ENCODE measurements around the gene RAB36.

RAB36 gene

DNA sequence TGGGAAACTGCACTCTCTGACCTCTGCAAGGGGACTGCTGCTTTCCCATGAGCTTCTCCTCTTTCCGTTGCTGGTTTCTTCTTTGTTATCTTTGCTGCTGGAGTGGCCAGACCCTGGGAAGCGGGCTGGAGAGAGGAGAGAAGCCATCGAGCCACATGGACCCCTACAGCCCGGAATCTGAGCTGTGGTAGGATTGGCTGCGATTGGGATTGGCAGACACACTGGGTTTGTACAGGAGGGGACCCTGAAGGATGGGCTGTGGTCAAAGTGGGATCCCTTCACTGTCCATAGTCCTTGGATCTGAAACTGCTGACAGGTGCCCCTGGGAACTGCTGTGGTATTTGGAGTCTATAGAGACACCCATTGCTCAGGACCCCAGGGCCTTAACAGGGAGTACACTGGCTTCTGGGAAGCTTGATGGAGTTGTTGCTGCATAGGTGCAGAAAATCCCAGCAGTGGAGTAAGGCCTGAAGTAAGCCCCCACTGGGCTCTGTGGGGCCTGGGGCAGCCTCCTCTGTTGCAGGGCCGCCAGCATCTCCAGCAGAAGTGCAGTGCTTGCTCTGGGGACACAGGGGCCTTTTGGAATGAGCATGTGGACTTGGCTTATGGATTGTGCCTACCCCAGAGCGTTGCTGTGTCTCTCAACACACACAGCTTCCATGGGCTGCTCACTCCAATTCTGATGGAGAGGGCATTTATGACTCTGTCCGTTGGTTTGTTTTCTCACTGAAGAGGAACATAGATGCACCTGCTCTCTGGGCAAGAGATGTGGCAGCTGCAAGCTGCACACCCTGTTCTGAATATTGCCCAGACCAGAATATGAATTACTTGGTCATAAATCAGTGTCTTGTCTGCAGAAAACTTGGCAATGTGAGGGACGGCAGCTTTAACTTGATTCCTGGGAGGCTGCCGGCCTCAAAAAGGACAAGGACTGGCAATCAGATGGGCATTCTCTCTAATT is 67.1 kb downstream of the RAB36 start:
- no peak for DNase-seq (ENCODE audit: low read depth)

GRCh38 chr22:23213022-23213555 is 67.8 kb downstream of the RAB36 start:
- no peak for DNase-seq (ENCODE audit: low read depth)
- no peak overlapping the region for H3K4me3 ChIP-seq (ENCODE audit: low read length)
- TF ChIP-seq, protein P1, sequence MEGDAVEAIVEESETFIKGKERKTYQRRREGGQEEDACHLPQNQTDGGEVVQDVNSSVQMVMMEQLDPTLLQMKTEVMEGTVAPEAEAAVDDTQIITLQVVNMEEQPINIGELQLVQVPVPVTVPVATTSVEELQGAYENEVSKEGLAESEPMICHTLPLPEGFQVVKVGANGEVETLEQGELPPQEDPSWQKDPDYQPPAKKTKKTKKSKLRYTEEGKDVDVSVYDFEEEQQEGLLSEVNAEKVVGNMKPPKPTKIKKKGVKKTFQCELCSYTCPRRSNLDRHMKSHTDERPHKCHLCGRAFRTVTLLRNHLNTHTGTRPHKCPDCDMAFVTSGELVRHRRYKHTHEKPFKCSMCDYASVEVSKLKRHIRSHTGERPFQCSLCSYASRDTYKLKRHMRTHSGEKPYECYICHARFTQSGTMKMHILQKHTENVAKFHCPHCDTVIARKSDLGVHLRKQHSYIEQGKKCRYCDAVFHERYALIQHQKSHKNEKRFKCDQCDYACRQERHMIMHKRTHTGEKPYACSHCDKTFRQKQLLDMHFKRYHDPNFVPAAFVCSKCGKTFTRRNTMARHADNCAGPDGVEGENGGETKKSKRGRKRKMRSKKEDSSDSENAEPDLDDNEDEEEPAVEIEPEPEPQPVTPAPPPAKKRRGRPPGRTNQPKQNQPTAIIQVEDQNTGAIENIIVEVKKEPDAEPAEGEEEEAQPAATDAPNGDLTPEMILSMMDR (conservative IDR thresholded peaks at IDR 0.05; ENCODE audit: low read depth, low read length), result no peak

More for the DNA sequence above, 67.1 kb downstream of the RAB36 start:
- TF ChIP-seq, protein P1 (conservative IDR thresholded peaks at IDR 0.05; ENCODE audit: low read depth, low read length), result no peak
- H3K4me3 ChIP-seq (ENCODE audit: low read length), result no peak overlapping the region

- DNase-seq (ENCODE audit: low read depth), result no peak
- no peak overlapping the region for H3K4me3 ChIP-seq (ENCODE audit: low read length)
- TF ChIP-seq, protein P1 (conservative IDR thresholded peaks at IDR 0.05; ENCODE audit: low read depth, low read length), result no peak
Observed at GRCh38 chr22:23213581-23214334, 68.5 kb downstream of the RAB36 start.
